PC-9 (cell line): ENCODE results near the gene ZEB2. TPM values are rescaled to one million over a fixed set of nuclear protein-coding genes. Genes with fewer than 3 reads are reported as not detected.

Experiments used
- BruUV-seq: library from RNA; stranded (reverse); fragments of 400-500 nt; replicated peaks from 2 replicates; lab custom pipeline; 2021; lab: Mats Ljungman, UMichigan
- CTCF ChIA-PET: fragments of 300-600 bp; sonication (Branson Sonifier 250); formaldehyde crosslinking; loops from one replicate; lab custom pipeline; 2022; ENCODE audit warnings: antibody characterized with exemption; lab: Charles Lee
- POLR2A ChIA-PET: fragments of 300-600 bp; sonication (Branson Sonifier 250); formaldehyde crosslinking; loops from one replicate; lab custom pipeline; 2022; ENCODE audit warnings: antibody characterized with exemption; ENCODE audit not compliant: unreplicated experiment; lab: Charles Lee
- DNase-seq, 2 experiments: peaks; one replicate each; pipeline versions ENCODE4 v3.0.0 to v3.0.0-alpha.2; 2015 to 2022; ENCODE audit warnings: mixed read lengths in 1 of 2
- H2AFZ ChIP-seq: fragments of 200-600 bp; sonication (generic); 2 replicates; pipeline ENCODE4 v1.8.1; 2017; ENCODE audit warnings: antibody characterized with exemption
- H3F3A ChIP-seq: fragments of 200-600 bp; sonication (generic); 2 replicates; pipeline ENCODE4 v1.8.1; 2017; ENCODE audit warnings: antibody characterized with exemption, mild to moderate bottlenecking, low read depth; ENCODE audit not compliant: insufficient read depth
- H3K27ac ChIP-seq: fragments of 200-600 bp; sonication (generic); 2 replicates; pipeline ENCODE4 v1.6.1; 2016; ENCODE audit warnings: mixed run types
- H3K27me3 ChIP-seq: fragments of 200-600 bp; sonication (generic); 2 replicates; pipeline ENCODE4 v1.6.1; 2016; ENCODE audit warnings: low read depth, mixed run types; ENCODE audit not compliant: insufficient read depth
- H3K36me3 ChIP-seq: fragments of 200-600 bp; sonication (generic); 2 replicates; pipeline ENCODE4 v1.6.1; 2016; ENCODE audit warnings: low read depth, mixed run types
- H3K4me1 ChIP-seq: fragments of 200-600 bp; sonication (generic); replicated peaks from 2 replicates; pipeline ENCODE4 v1.6.1; 2016; ENCODE audit warnings: mixed run types; ENCODE audit not compliant: insufficient read depth
- H3K4me2 ChIP-seq: fragments of 200-600 bp; sonication (generic); 2 replicates; pipeline ENCODE4 v1.6.1; 2017; ENCODE audit warnings: mixed run types
- H3K4me3 ChIP-seq: fragments of 200-600 bp; sonication (generic); 2 replicates; pipeline ENCODE4 v1.6.1; 2016; ENCODE audit warnings: mixed run types
- H3K79me2 ChIP-seq: fragments of 200-600 bp; sonication (generic); 2 replicates; pipeline ENCODE4 v1.6.1; 2017; ENCODE audit warnings: low read depth, mixed run types
- H3K9me2 ChIP-seq: fragments of 200-600 bp; sonication (generic); 2 replicates; pipeline ENCODE4 v1.8.1; 2017; ENCODE audit warnings: mild to moderate bottlenecking; ENCODE audit not compliant: insufficient read depth
- H3K9me3 ChIP-seq: fragments of 200-600 bp; sonication (generic); 2 replicates; pipeline ENCODE4 v1.8.1; 2016; ENCODE audit warnings: low read depth; ENCODE audit not compliant: insufficient read depth
- H4K20me1 ChIP-seq: fragments of 200-600 bp; sonication (generic); 2 replicates; pipeline ENCODE4 v1.8.1; 2017; ENCODE audit not compliant: insufficient read depth
- EZH2 ChIP-seq: fragments of 200-600 bp; sonication (generic); IDR thresholded peaks from 2 replicates; pipeline ENCODE4 v1.8.0; 2017; ENCODE audit warnings: antibody characterized with exemption, low read depth
- intact Hi-C: fragments of 100-400 bp; cut with micrococcal nuclease; formaldehyde crosslinking; loops from one replicate; pipeline ENCODE4 v1.10.0; 2022; ENCODE audit not compliant: unreplicated experiment
- total RNA-seq: library from RNA; stranded (reverse); gene quantifications from 2 replicates; pipeline ENCODE4 v1.2.3, GENCODE V29; 2021
- TF ChIP-seq, protein P1 (sequence below): fragments of 200-600 bp; sonication (generic); conservative IDR thresholded peaks from 2 replicates; pipeline ENCODE4 v1.6.1; 2017; ENCODE audit warnings: mixed run types, antibody characterized with exemption, mild to moderate bottlenecking, moderate library complexity

The ZEB2 gene
- total RNA-seq, 1 experiment from 2014 or later = 0.09 TPM

DNA sequence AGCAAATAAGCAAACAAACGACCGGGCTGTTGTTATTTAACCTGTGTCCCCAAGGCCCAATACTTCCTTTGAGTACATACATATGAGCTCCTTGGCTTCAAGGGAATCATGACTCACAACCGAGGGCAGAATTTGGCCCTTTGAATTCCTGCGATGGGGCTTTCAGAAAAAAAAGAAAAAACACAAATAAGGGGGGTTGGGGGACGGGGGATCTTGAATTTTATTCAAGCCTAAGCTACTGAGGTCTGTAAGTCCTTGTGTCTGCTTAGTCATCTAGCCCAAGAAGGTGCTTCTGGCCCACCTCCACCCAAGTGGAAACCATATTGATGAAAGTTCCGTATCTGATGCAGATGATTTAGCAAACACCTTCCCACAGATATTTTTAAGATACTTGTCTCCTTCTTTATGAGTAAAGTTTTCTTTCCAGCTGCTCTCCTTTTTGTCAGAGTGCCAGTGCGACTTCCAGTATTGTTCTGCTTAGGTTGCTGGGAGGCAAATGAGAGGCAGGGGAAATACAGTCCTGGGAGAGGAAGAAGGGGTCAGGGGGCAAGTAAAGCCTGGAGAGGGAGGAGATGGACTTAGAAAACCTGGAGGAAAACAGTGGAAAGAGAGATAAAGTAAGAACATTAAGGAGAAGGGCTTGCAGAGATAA lies 169.6 kb downstream of the ZEB2 start:
- Histone ChIP-seq H3F3A (no peaks in the 10 kb centered on the region), H3K79me2 (no peaks in the 10 kb centered on the region), H3K27ac (no peak overlapping the region), H3K27me3 (no peaks in the 10 kb centered on the region), H3K36me3 (no peaks in the 10 kb centered on the region), H3K9me2 (no peaks in the 10 kb centered on the region), H3K9me3 (no peaks in the 10 kb centered on the region; the same call in 1 of the 2 replicates), H3K4me1 (no peaks in the 10 kb centered on the region), H3K4me2 (no peak overlapping the region), H4K20me1 (no peaks in the 10 kb centered on the region), H3K4me3 (no peak overlapping the region), H2AFZ (no peak overlapping the region)
- intact Hi-C loops = loop anchor here (1.0 kb wide), 1 partner anchor 27 kb away; no protein-coding TSS in a partner anchor
- no peak for TF ChIP-seq EZH2
- TF ChIP-seq, protein P1, sequence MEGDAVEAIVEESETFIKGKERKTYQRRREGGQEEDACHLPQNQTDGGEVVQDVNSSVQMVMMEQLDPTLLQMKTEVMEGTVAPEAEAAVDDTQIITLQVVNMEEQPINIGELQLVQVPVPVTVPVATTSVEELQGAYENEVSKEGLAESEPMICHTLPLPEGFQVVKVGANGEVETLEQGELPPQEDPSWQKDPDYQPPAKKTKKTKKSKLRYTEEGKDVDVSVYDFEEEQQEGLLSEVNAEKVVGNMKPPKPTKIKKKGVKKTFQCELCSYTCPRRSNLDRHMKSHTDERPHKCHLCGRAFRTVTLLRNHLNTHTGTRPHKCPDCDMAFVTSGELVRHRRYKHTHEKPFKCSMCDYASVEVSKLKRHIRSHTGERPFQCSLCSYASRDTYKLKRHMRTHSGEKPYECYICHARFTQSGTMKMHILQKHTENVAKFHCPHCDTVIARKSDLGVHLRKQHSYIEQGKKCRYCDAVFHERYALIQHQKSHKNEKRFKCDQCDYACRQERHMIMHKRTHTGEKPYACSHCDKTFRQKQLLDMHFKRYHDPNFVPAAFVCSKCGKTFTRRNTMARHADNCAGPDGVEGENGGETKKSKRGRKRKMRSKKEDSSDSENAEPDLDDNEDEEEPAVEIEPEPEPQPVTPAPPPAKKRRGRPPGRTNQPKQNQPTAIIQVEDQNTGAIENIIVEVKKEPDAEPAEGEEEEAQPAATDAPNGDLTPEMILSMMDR = no peak
- no TSS peak for BruUV-seq
- no peak for DNase-seq
- POLR2A ChIA-PET = no interaction called here
- CTCF ChIA-PET = no interaction called here

DNA sequence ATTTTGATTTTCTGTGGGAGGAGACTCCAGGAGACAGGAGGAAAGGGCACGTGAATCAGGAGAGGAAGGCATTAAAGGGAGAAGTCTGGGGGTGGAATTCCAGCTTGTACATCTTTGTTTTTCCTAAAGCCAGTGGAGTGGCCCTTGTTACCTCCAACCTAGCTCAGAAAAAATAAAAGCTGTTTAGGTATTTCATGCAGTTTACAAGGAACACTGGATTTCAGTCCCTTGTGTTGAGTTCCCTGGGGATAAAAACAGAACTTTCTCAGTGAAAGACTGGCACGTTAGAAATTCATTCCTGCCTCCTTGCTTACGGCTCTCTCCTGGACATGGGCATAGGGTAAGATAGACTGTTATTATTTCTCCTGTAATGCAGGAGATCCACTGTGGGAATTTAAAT lies 170.2 kb downstream of the ZEB2 start:
- CTCF ChIA-PET = no interaction called here
- H3K79me2 ChIP-seq = no peaks in the 10 kb centered on the region

DNA sequence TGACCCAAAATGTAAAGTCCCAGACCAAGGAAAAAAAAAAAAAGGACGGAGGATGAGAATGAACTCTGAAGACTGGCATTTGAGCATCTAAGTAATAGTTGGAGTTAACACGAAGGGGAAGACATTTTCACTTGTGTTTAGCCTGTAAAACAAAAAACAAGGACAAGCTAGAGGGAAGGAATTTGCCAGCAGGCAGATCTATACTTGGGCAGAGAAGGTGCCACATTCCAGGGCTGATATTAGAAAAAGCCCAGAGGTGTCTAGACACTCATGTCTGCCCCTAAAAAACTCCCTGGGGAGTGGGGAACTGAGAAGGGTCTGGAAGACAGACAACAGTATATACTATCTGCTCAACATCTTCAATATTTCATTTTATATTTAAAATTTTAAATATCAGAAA lies 171.1 kb downstream of the ZEB2 start:
- Histone ChIP-seq H3K27ac (no peak overlapping the region), H3K9me2 (no peaks in the 10 kb centered on the region), H3K79me2 (no peaks in the 10 kb centered on the region), H3K27me3 (no peaks in the 10 kb centered on the region), H3K9me3 (no peaks in the 10 kb centered on the region; the same call in 1 of the 2 replicates), H3K36me3 (no peaks in the 10 kb centered on the region), H3K4me2 (no peak overlapping the region), H2AFZ (no peak overlapping the region), H4K20me1 (no peaks in the 10 kb centered on the region), H3K4me1 (no peaks in the 10 kb centered on the region), H3K4me3 (no peak overlapping the region), H3F3A (no peaks in the 10 kb centered on the region)
- POLR2A ChIA-PET = no interaction called here
- TF ChIP-seq EZH2 = no peak
- TF ChIP-seq, protein P1 = no peak
- no peak for DNase-seq
- intact Hi-C loops = no loop called here
- CTCF ChIA-PET = no interaction called here
- no TSS peak for BruUV-seq

More for the DNA sequence above, 170.2 kb downstream of the ZEB2 start:
- Histone ChIP-seq H4K20me1 (no peaks in the 10 kb centered on the region), H3K36me3 (no peaks in the 10 kb centered on the region), H3F3A (no peaks in the 10 kb centered on the region), H3K4me3 (no peak overlapping the region), H3K27me3 (no peaks in the 10 kb centered on the region), H3K27ac (no peak overlapping the region), H3K4me1 (no peaks in the 10 kb centered on the region), H3K9me3 (no peaks in the 10 kb centered on the region; the same call in 1 of the 2 replicates), H3K9me2 (no peaks in the 10 kb centered on the region), H3K4me2 (no peak overlapping the region), H2AFZ (no peak overlapping the region)
- TF ChIP-seq, protein P1 = no peak
- TF ChIP-seq EZH2 = no peak
- BruUV-seq = no TSS peak
- no peak for DNase-seq
- intact Hi-C loops = loop anchor here (1.0 kb wide), 1 partner anchor 28 kb away; no protein-coding TSS in a partner anchor
- POLR2A ChIA-PET = no interaction called here
